ENCODE data around the gene MAP4K3.
"Not testable (repeated sequence)": the region's sequence is repeated elsewhere in the genome, so short reads cannot be mapped to it uniquely, and the experiment has no call there.

MAP4K3 gene

GRCh38 chr2:39370101-39370500, 67.0 kb downstream of the MAP4K3 start:
- no peak for DNase-seq (ENCODE audit: low read depth in 2 of 2)

DNA sequence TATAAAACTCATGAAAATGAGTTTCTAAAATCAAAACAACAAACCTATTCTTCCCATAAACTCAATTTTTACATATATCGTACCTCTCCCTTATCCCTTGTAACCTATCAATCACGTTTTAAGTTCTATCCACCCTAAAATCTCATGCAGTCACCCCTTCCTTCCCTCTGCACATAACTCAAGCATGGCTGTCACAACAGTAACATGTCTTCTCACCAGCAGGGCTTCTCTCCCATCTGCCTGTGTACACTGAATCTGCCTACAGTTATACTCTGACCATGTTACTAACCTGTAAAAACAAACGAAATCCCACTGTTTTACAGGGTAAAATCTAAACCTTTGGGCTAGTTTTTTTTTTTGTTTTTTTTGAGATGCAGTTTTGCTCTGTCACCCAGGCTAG, 68.2 kb downstream of the MAP4K3 start:
- DNase-seq (ENCODE audit: low read depth in 2 of 2) = no peak

DNA sequence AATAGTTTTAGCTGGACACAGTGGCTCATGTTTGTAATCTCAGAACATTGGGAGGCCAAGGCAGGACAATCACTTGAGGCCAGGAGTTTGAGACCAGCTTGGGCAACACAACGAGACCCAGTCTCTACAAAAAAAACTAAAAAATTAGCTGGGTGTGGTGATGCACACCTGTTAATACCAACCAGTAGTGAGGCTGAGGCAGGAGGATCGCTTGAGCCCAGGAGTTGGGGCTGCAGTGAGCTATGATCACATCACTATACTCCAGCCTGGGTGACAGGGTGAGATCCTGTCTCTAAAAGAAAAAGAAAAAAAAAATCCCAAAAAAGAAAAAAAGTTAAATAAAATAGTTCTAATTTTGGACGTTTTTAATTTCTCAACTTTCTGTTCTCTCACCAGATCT, 68.7 kb downstream of the MAP4K3 start:
- no peak for DNase-seq (ENCODE audit: low read depth in 2 of 2)

- no peak for DNase-seq (ENCODE audit: low read depth in 2 of 2)
Observed at GRCh38 chr2:39362595-39362994, 74.5 kb downstream of the MAP4K3 start.

DNA sequence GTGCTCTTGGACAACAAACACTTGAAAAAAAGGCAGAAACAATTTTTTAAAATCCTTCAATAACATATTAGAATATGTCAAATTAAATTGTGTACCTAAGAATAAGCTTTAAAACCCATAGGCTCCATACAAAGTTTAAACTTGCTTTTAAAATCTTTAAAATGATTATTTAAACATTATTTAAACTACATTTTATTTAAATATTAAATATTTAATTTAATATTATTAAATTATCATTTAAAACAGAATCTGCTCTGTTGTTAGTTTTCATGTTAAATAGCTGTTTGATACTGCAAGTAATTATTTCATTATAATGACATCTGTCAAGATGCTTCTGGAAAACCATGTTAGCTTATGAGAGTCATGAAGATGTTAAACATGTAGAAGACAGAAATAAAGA, 75.6 kb downstream of the MAP4K3 start:
- no peak for DNase-seq (ENCODE audit: low read depth in 2 of 2)

GRCh38 chr2:39360342-39360741, 76.7 kb downstream of the MAP4K3 start:
- DNase-seq (ENCODE audit: low read depth in 2 of 2) = not testable (repeated sequence)

DNA sequence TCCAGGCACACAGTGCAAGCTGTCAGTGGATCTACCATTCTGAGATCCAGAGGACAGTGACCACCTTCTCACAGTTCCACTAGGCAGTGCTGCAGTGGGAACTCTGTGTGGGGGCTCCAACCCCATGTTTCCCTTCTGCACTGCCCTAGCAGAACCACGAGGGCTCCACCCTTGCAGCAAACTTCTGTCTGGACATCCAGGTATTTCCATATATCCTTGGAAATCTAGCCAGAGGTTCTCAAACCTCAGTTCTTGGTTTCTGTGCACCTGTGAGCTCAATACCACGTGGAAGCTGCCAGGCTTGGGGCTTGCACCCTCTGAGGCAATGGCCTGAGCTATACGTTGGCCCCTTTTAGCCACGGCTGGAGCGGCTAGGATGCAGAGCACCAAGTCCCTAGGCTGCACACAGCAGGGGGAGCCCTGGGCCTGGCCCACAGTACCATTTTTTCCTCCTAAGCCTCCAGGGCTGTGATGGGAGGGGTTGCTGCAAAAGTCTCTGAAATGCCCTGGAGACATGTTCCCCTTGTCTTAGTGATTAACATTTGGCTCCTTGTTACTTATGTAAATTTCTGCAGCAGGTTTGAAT, 77.5 kb downstream of the MAP4K3 start:
- no peak for DNase-seq (ENCODE audit: low read depth in 2 of 2)

GRCh38 chr2:39356922-39357639, 80.0 kb downstream of the MAP4K3 start:
- no peak for DNase-seq (ENCODE audit: low read depth in 2 of 2)

DNA sequence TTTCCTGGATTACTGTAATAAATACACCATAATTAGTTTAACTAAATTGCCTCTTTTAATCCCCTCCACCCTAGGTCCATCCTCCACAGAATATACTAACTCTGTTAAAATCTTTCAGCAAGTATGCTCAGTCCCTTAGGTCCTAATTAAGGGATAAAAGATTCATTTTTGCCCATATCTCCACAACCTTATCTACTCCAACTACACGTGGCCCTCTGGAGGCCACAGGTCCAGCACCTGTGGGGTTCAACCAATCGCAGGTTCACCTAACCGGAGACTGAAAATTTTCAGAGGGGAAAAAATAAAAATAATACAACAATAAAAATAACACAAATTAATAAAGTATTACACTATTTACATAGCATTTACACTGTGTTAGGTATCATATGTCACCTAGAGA, 86.4 kb downstream of the MAP4K3 start:
- no peak for DNase-seq (ENCODE audit: low read depth in 2 of 2)

DNA sequence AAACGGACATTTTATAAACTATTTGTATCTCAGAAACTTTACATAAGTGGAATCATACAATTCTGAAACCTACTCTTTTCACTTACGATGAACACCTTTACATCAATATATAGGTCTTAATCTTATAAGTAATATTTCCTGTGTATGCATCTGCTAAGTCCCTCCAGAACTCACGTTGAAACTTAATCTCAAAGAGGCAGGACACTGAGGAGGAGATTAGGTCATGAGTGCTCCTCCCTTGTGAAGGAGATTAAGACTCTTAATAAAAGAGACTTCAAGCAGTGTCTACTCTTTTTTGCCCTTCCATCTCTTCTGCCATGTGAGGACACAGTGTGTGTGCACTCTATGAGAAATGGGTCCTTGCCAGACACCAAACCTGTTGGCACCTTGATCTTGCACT, 98.6 kb downstream of the MAP4K3 start:
- DNase-seq (ENCODE audit: low read depth in 2 of 2) = no peak

GRCh38 chr2:39335930-39336329, 101.2 kb downstream of the MAP4K3 start:
- no peak for DNase-seq (ENCODE audit: low read depth in 2 of 2)

GRCh38 chr2:39334978-39335377, 102.1 kb downstream of the MAP4K3 start:
- no peak for DNase-seq (ENCODE audit: low read depth in 2 of 2)

GRCh38 chr2:39334529-39334928, 102.6 kb downstream of the MAP4K3 start:
- DNase-seq (ENCODE audit: low read depth in 2 of 2) = no peak

- no peak for DNase-seq (ENCODE audit: low read depth in 2 of 2)
Observed at GRCh38 chr2:39326644-39327043, 110.4 kb downstream of the MAP4K3 start.

DNA sequence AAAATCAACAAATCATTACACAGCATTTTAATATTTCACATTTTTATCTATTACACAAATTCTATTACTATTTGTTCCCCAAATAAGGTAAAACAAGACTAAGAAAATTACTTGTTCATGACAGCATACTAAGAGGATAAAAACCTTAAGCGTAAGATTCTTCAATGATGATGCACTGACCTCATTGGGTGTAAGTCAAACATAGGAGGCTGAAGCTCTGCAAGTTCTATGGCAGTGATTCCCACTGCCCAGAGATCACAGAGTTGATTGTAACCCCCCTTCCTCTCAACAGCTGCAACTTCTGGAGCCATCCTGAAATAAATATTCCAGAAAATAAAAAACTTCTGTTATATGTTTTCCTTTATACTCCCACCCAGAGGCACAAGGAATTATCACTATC, 111.1 kb downstream of the MAP4K3 start:
- DNase-seq (ENCODE audit: low read depth in 2 of 2) = no peak

DNA sequence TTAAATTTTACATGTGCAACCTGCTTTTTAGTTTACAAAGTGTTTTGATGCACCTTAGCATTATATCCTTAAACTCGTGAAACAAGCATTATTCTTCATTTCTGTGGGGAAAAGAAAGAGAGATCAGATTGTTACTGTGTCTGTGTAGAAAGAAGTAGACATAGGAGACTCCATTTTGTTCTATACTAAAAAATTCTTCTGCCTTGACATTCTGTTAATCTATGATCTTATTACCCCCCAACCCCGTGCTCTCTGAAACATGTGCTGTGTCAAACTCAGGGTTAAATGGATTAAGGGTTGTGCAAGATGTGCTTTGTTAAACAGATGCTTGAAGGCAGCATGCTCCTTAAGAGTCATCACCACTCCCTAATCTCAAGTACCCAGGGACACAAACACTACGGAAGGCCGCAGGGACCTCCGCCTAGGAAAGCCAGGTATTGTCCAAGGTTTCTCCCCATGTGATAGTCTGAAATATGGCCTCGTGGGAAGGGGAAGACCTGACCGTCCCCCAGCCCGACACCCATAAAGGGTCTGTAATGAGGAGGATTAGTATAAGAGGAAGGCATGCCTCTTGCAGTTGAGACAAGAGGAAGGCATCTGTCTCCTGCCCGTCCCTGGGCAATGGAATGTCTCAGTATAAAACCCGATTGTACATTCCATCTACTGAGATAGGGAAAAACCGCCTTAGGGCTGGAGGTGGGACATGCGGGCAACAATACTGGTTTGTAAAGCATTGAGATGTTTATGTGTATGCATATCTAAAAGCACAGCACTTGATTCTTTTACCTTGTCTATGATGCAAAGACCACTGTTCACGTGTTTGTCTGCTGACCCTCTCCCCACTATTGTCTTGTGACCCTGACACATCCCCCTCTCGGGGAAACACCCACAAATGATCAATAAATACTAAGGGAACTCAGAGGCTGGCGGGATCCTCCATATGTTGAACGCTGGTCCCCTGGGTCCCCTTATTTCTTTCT, 115.7 kb downstream of the MAP4K3 start:
- not testable (repeated sequence) for DNase-seq (ENCODE audit: low read depth in 2 of 2)

DNA sequence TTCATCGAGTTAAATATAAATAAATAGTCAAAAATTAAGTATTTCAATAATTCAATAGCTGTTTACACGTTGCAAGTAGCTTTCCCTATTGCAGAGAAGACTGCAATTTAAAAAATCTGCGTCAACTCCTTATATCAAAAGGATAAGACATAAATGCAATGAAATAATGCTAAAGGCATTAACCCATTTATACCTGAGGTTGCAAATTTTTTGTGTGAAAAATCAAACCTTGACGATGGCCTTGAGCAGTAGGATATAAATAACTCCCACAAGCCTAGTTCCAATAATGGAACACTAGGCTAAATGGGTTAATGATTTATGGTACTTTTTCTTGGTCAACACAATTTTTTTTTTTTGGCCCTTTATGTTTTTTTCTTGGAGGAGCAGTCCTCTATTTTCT, 116.9 kb downstream of the MAP4K3 start:
- no peak for DNase-seq (ENCODE audit: low read depth in 2 of 2)

DNA sequence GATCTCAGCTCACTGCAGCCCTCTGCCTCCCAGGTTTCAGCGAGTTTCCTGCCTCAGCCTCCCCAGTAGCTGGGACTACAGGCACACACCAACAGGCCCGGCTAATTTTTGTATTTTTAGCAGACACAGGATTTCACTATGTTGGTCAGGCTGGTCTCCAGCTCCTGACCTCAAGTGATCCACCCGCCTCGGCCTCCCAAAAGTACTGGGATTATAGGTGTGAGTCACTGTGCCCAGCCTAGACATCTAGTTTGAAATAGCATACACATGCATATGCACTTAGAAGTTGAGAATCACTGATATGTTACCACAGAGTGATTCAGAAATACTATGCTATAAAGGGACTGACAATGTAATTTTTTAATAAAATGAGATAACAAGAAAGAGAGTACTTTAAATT, 123.5 kb downstream of the MAP4K3 start:
- no peak for DNase-seq (ENCODE audit: low read depth in 2 of 2)

DNA sequence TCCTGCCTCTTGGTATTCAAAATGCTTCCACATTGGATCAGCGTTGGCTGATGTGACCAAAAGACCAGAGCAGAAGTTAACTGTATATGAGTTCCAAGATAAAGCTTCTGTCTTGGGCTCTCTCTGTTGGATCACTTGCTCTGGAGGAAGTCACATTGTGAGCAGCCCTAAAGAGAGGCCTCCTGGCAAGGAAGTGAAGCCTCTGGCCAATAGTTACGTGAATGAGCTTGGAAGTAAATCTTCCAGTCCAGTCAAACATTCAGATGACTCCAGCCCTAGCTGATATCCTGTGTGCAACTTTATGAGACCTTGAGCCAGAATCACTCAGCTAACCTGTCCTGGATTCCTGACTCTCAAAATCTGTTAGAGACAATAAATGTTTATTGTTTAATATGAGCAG, 125.6 kb downstream of the MAP4K3 start:
- DNase-seq (ENCODE audit: low read depth in 2 of 2) = no peak

- no peak for DNase-seq (ENCODE audit: low read depth in 2 of 2)
Observed at GRCh38 chr2:39308778-39309177, 128.3 kb downstream of the MAP4K3 start.

GRCh38 chr2:39306626-39307025, 130.5 kb downstream of the MAP4K3 start:
- DNase-seq (ENCODE audit: low read depth in 2 of 2) = no peak

DNA sequence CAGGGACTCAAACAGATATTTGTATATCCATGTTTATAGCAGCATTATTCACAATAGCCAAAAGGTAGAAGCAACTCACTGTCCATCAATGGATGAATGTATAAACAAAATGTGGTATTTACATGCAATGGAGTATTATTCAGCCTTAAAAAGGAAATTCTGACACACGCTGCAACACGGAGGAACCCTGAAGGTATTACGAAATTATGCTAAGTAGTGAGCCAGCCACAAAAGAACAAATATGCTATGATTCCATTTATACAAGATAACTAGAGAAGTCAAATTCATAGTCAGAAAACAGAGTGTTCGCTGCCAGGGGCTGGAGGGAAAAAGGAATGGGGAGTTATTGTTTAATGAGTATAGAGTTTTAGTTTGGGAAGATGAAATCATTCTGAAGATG, 132.4 kb downstream of the MAP4K3 start:
- no peak for DNase-seq (ENCODE audit: low read depth in 2 of 2)

- DNase-seq (ENCODE audit: low read depth in 2 of 2) = no peak
Observed at GRCh38 chr2:39304200-39304599, 132.9 kb downstream of the MAP4K3 start.
